Astrocyte (in vitro differentiated cells and primary cell): ENCODE data around the gene NTRK1. TPM values are rescaled to one million over a fixed set of nuclear protein-coding genes. Genes with fewer than 3 reads are reported as not detected.
A peak's percentile ranks its signal among the peaks of the same experiment; 100 is the strongest.

Experiments used
- DNase-seq: peaks from one replicate; pipeline ENCODE4 v3.0.0-alpha.2; 2010; ENCODE audit warnings: low read depth
- FAIRE-seq: peaks from 2 replicates; lab custom pipeline; 2011; peaks lifted over from hg19 to GRCh38; lab: Jason Lieb, UNC
- H2AFZ ChIP-seq: 2 replicates; pipeline ENCODE4 v1.6.0; 2012; ENCODE audit warnings: low read depth, low read length, inconsistent platforms
- H3K27ac ChIP-seq: 2 replicates; pipeline ENCODE4 v1.5.1; 2011; ENCODE audit warnings: low read depth, low read length, inconsistent platforms
- H3K27me3 ChIP-seq: 2 replicates; pipeline ENCODE4 v1.6.0; 2011; ENCODE audit warnings: low read length, inconsistent platforms; ENCODE audit not compliant: insufficient read depth
- H3K36me3 ChIP-seq: 2 replicates; pipeline ENCODE4 v1.5.1; 2011; ENCODE audit warnings: low read length, inconsistent platforms; ENCODE audit not compliant: insufficient read depth
- H3K4me1 ChIP-seq: 2 replicates; pipeline ENCODE4 v1.5.1; 2011; ENCODE audit warnings: low read length, inconsistent platforms; ENCODE audit not compliant: insufficient read depth
- H3K4me2 ChIP-seq: 2 replicates; pipeline ENCODE4 v1.6.0; 2012; ENCODE audit warnings: low read length, inconsistent platforms
- H3K4me3 ChIP-seq: 2 replicates; pipeline ENCODE4 v1.5.1; 2011; ENCODE audit warnings: low read depth, mild to moderate bottlenecking, low read length, inconsistent platforms; ENCODE audit not compliant: insufficient read depth
- H3K79me2 ChIP-seq: 2 replicates; pipeline ENCODE4 v1.6.0; 2012; ENCODE audit warnings: mild to moderate bottlenecking, low read length, inconsistent platforms; ENCODE audit not compliant: insufficient read depth
- H3K9ac ChIP-seq: 2 replicates; pipeline ENCODE4 v1.6.0; 2012; ENCODE audit warnings: mild to moderate bottlenecking, low read length, inconsistent platforms
- H3K9me3 ChIP-seq: 2 replicates; pipeline ENCODE4 v1.5.1; 2012; ENCODE audit warnings: low read depth, mild to moderate bottlenecking, low read length, inconsistent platforms; ENCODE audit not compliant: insufficient read depth
- H4K20me1 ChIP-seq: 2 replicates; pipeline ENCODE4 v1.6.0; 2012; ENCODE audit warnings: low read length, inconsistent platforms; ENCODE audit not compliant: insufficient read depth
- H3K27ac Mint-ChIP-seq: one replicate; pipeline ENCODE4 v1.8.0; 2021; ENCODE audit warnings: mild to moderate bottlenecking, mixed read lengths; ENCODE audit not compliant: unreplicated experiment
- H3K27me3 Mint-ChIP-seq: one replicate; pipeline ENCODE4 v1.8.0; 2021; ENCODE audit warnings: low read depth, mixed read lengths; ENCODE audit not compliant: unreplicated experiment
- H3K36me3 Mint-ChIP-seq: one replicate; pipeline ENCODE4 v1.8.0; 2021; ENCODE audit warnings: low read depth, mixed read lengths; ENCODE audit not compliant: unreplicated experiment
- H3K4me1 Mint-ChIP-seq: one replicate; pipeline ENCODE4 v1.8.0; 2021; ENCODE audit warnings: low read depth, mixed read lengths; ENCODE audit not compliant: unreplicated experiment
- H3K4me3 Mint-ChIP-seq: one replicate; pipeline ENCODE4 v1.8.0; 2021; ENCODE audit warnings: mild to moderate bottlenecking, moderate library complexity, mixed read lengths; ENCODE audit not compliant: unreplicated experiment
- H3K9me3 Mint-ChIP-seq: one replicate; pipeline ENCODE4 v1.8.0; 2021; ENCODE audit warnings: mild to moderate bottlenecking, mixed read lengths; ENCODE audit not compliant: unreplicated experiment
- CTCF ChIP-seq: IDR thresholded peaks from 2 replicates; pipeline ENCODE4 v1.5.1; 2011; ENCODE audit warnings: low read depth, mild to moderate bottlenecking, inconsistent platforms, low read length, moderate library complexity; ENCODE audit not compliant: insufficient read depth
- EZH2 ChIP-seq: IDR thresholded peaks from 2 replicates; pipeline ENCODE4 v1.6.1; 2012; ENCODE audit warnings: mild to moderate bottlenecking, low read length, inconsistent platforms; ENCODE audit not compliant: insufficient read depth
- total RNA-seq: library from RNA; stranded (reverse); gene quantifications from 2 replicates; pipeline ENCODE4 v1.2.1, GENCODE V29; 2021

The NTRK1 gene
- total RNA-seq, 1 donor from 2014 or later = 0.27 TPM

GRCh38 chr1:156847591-156848460 is 12.8 kb upstream of the NTRK1 start:
- no peaks in the 10 kb centered on the region for H3K36me3 Mint-ChIP-seq
- Histone ChIP-seq H3K36me3 (no peaks in the 10 kb centered on the region), H3K4me2 (no peak overlapping the region), H3K9me3 (no peaks in the 10 kb centered on the region), H3K9ac (no peak overlapping the region), H3K27ac (no peak overlapping the region), H3K4me1 (no peaks in the 10 kb centered on the region), H3K79me2 (no peaks in the 10 kb centered on the region), H3K27me3 (peaks cover 64% of the 10 kb centered on the region), H4K20me1 (no peaks in the 10 kb centered on the region), H3K4me3 (no peak overlapping the region), H2AFZ (no peak overlapping the region)
- H3K27ac Mint-ChIP-seq = no peak overlapping the region
- TF ChIP-seq CTCF = no peak
- peaks cover 4% of the 10 kb centered on the region for H3K4me1 Mint-ChIP-seq
- H3K27me3 Mint-ChIP-seq = peaks cover 87% of the 10 kb centered on the region
- DNase-seq = no peak
- no peak for FAIRE-seq
- peak overlapping the region; percentile 6 for H3K4me3 Mint-ChIP-seq
- peaks cover 12% of the 10 kb centered on the region for H3K9me3 Mint-ChIP-seq

- no peak overlapping the region for H2AFZ ChIP-seq
- H3K4me2 ChIP-seq = no peak overlapping the region
- H4K20me1 ChIP-seq = no peaks in the 10 kb centered on the region
- FAIRE-seq (no peak), DNase-seq (peak; percentile 42)
- H3K4me1 ChIP-seq = no peaks in the 10 kb centered on the region
- Mint-ChIP-seq H3K27me3 (peaks cover 87% of the 10 kb centered on the region), H3K9me3 (peaks cover 8% of the 10 kb centered on the region), H3K4me3 (no peak overlapping the region), H3K4me1 (peaks cover 4% of the 10 kb centered on the region), H3K27ac (no peak overlapping the region), H3K36me3 (no peaks in the 10 kb centered on the region)
- H3K27ac ChIP-seq = no peak overlapping the region
- no peaks in the 10 kb centered on the region for H3K36me3 ChIP-seq
- TF ChIP-seq CTCF (no peak), EZH2 (peak; percentile 37)
- H3K9me3 ChIP-seq = no peaks in the 10 kb centered on the region
- H3K79me2 ChIP-seq = no peaks in the 10 kb centered on the region
- no peak overlapping the region for H3K4me3 ChIP-seq
- H3K27me3 ChIP-seq = peaks cover 57% of the 10 kb centered on the region
- no peak overlapping the region for H3K9ac ChIP-seq
Measured at GRCh38 chr1:156848461-156849150, 12.1 kb upstream of the NTRK1 start.
